ENCODE results near the gene ASCC3.

Gene ASCC3

DNA sequence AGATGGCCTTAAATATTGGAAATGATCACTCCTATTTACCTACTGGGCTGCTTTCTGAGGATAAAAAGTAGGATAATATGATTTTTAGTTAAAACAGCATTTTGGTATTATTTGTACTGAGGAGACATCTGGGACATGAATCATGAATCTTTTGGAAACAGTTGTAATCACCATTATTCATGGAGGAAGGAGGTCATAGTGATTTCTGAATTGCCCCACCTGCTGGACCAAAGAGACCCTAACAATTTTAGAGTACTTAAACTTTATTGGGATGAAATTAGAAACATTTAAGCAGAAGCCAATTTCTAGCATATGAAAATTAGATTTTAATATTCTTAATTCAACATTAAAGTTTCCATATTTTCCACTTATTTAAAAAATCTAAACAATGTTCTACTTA, 308.0 kb downstream of the ASCC3 start:
- no peak for DNase-seq

DNA sequence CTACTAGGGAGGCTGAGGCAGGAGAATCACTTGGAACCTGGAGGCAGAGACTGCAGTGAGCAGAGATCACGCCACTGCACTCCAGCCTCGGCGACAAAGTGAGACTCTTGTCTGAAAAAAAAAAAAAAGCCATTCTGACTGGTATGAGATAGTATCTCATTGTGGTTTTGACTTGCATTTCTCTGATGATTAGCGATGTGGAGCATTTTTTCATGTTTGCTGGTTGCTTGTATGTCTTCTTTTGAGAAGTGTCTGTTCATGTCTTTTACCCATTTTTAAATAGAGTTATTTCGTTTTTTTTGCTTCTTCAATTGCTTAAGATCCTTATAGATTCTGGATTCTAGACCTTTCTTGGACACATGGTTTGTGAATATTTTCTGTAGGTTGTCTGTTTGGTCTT, 312.9 kb downstream of the ASCC3 start:
- DNase-seq: no peak

DNA sequence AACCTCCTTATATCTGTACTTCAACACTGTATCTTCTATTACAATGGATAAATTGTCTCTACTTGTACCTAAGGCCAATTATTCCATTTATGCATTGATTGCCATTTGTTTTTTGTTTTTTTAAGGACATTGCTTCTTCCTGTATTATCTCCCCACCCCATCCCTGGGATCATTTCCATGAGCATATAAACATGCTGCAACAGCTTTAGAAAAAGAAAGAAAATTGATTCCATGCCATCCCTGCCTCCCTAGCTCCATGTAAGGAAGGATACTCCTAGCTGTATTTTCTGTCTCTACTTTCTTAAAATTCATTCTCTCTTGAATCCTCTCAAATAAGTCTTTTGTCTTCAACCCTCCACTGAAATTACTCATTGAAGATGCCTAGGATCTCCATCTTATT, 314.6 kb downstream of the ASCC3 start:
- DNase-seq: no peak

DNA sequence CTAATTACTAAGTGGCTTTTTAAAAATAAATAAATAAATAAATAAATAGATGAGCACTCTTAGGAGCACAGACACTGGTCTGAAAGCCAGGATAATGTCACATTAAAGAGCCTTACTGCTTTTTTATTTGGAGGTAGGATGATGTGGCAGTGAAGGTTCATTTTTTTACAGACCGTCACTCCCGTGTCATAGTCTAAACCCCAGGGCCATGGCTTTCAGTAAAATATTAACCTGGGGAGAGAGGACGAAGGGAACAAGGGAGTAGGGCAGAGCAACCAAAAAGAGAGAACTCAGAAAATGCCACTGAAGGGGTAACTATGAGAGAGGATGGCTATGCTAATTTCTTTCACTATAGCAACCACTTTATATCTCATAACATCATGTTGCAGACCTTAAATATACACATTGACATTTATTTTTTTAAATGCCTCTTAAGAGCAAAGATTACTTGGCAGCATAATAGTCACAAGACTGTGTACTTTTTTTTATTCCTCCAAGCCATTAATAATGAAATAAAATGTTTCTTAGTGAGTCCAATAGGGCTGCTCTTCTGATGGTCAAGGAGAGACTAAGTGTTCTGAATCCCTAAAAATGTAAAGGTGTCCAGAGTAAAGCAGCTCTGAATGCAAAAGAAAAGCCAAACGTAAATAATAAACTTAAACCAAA, 315.6 kb downstream of the ASCC3 start:
- no peak for DNase-seq

DNA sequence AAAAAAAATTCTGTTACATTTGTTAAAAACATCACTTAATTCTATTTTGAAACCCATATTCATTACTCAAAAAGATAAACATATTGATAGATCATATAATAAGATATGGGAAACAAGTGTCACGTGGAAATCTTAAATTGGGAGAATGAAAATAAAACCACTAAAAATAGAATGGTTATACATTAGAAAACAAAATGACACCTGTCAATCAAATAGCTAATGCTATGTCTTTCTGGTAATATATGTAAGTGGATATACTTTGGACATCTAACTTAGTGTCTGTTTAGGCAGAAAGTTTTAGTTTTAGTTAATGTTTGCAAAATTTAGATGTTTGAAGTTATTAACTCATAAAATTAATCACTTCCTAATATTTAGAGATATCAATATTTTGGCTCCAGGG, 321.3 kb downstream of the ASCC3 start:
- DNase-seq: no peak

DNA sequence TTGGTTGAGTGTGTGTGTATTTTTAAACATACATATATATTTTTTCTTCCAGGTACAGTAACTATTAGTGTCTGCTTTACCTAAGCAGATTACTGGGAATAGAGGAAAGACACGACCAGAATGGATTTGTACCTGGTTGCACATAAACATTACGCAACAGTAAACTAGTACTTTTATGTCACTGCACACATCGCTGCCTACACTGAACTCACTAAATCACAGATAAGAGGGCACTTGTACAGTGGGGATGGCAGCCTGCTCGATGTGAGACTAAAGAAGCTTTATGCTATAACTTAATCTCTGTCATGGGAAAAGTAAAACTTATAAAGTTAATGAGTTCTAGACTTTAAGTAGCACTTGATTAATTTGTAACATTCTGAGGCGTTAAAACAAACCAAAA, 326.9 kb downstream of the ASCC3 start:
- no peak for DNase-seq

DNA sequence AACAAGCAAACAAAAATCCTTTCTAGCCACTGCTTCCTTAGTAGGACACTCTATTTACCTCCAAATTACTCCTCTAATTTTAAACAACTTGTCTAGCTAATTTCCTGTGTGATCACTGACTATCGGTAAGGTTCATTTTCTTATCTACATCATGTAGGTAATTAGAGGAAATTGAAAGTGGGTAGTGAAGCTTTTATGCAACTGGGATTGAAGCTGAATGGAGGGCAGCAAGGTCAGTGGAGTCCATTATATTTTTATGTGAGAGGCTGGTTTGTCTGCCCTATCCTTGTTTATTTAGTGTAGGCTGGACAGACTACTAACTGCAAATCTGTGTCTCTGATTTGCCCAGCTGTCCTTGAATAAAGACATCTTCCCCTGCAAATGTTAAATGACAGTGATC, 327.9 kb downstream of the ASCC3 start:
- DNase-seq: no peak

DNA sequence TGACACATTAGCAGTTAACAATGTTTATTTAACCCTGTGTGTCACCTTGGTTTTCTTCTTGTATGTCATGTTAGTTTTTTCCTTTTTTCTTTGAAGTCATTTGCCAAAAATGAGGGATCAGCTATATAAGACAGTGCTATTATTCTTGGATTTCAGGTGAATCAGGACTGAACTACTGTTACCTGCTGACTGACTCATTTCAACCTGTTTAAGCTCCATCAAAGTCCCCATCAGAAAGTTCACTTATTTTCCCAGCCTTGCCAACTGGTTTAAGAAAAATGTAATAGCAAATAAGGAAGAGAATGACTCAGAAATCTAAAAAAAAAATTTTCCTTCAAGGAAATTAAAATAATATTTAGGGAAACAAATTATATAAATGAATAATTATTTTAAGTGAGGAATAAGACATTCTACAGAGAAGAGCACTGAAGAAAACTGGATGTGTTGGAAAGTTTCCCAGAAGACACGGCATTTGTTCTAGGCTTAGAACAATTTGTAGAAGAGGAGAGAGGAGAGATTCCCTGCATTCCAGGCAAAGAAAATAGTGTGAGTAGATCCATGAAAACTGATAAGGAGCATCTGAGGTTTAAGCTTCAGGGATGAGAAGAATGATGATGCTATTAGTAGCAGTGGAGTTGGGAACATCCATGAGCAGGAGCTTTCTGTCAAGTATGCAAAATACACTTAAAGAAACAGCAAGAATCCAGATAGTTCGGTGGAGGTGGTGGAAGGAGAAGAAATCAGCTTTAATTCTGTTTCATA, 331.5 kb downstream of the ASCC3 start:
- no peak for DNase-seq

DNA sequence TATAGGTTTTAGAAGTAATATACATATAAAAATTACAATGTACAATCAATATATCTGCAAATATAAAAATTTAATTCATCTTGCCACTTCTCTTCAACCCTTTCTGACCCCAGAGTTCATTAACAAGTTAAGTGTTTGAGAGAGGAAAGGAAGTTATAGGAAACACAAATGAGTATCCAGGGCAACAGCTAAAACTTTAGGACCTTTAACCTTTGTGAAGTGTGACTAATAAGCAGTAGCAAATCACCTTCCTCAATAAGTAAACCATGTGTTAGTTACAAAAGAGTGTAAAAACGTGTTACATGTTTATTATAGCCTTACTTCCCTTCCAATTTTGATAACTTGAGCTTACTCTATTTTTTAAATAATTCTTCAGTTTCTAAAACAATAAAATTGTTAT, 343.0 kb downstream of the ASCC3 start:
- no peak for DNase-seq

DNA sequence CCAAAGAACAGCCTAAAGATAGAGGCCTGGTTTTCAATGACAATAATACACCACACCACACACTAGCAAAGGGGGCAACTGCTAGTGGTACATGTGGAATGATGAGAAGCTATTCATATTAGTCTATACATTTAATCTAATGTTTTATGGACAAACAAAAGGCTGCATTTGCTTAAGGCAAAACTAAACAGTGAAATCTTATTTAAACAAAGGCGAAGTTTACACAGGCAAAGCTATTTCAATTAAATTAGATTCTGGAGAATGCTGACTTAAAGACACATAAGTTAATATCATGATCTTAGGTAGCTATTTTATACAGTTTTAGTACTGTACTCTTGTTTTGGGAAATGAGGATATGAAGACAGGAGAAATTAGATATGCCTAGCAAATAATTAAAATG, 362.5 kb downstream of the ASCC3 start:
- DNase-seq: no peak

DNA sequence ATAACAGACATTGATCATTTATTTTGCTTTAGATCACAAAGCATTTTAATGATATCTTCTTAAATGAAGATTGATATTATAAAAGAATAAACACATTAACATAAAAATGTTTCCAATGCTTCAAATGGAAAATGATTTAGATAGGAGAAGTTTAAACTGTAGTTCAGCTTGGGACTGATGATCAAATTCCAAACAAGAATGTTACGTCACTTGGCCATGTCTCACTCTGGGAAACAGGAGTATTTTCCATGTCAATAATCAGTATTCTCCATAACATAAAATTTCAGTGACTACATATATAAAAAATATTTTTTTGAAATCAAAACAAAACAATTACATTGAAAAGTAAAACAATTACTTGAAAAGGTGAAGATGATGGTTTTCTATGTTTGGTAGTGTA, 363.5 kb downstream of the ASCC3 start:
- no peak for DNase-seq

DNA sequence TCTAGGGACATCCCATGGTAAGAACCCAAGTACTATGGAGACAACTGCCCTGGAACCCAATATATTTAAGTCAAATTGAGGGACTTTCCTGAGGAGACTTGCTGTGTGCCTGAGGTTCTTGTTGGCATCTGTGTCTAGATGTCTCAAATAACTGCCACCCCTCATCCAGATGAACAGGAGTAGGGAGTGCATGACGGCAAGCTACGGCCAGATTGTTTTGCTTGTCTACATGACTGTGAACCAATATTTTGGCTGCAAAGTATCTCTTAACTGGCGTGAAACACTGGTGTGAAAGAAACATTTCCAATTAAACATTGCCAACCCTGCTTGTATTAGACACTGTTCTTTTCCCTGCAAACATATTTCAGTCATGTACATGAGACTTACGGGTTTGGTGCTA, 364.0 kb downstream of the ASCC3 start:
- no peak for DNase-seq

DNA sequence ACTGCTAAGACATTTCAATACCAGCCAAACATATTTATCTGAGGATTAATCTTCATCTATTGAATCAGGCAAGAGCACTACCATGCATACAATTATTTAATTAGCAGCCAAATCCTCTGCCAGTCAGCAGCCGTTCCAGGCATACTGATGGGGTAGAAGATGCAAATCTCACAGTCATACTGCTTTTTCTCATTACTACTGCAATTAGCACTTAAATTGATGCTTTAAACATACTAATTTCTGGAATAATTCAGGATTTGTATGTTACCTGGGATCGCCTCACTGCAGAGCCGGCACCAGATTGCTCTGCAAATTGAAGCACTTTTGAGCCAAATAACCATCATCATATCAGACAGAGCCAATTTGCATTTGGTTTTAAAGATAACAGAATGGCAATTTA, 366.5 kb downstream of the ASCC3 start:
- no peak for DNase-seq

DNA sequence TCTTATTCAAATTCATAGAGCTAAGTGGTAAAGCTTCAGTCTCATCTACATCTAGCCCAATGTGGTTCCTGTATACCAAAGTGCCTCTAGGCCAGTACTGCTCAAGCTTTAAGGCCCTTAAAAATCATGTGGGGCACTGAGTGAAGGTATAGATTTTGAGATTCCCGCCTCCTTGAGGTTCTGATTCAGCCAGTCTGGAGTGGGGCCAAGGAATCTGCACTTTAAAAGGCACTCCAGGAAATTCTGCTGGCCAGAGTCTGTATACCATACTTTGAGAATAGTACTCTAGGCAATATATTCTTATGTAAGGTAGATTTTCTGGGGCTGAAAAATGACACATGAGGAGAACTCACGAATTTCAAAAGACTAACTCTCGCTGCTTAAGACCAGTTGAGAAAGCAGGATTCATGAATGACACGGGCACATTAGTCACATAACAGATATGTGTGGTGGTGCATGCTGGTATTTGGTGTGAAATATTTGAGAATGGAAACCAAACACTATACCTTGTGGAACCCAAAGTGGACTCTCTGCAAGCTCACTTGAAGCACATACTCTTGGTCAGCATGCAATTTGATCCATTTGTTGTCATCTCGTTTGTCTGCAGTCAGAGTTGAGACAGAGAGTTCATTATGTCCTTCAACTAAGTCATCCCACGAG, 368.8 kb downstream of the ASCC3 start:
- DNase-seq: no peak

DNA sequence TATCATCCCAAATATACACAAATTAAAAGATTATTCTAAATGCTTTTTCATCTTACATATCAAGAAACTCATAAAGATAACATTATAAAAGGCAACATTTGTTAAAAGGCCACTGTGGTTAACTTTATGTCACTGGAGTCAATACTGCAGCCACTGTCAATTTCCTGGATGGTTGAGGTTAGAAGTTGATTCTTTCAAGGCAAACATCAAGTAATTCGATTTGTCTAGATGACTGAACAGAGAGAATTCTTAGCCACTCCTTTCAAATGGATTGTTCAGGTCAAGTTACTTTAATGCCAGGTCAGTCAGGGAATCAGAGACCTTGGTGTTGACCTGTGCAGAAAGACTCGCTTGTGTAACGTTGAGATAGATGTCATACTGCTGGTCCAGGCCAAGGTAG, 372.0 kb downstream of the ASCC3 start:
- no peak for DNase-seq

DNA sequence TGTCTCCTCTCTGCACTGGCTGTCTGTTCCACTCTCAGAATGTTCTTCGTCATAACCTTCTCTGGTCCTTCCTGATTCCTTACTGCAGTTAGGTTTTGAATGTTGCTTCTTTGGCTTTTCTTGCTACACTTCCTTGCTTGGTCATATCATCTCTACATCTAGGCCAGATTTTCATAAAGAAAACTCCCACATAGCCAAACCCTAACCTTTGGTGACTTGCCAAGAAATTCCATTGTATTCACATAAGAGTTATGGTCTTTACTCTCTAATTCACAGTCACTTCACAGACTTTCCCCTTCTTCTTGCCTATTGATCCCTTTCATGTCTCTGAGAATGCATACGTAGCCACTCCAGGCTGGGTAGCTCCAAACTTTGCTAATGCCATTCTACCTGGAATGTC, 374.5 kb downstream of the ASCC3 start:
- no peak for DNase-seq

DNA sequence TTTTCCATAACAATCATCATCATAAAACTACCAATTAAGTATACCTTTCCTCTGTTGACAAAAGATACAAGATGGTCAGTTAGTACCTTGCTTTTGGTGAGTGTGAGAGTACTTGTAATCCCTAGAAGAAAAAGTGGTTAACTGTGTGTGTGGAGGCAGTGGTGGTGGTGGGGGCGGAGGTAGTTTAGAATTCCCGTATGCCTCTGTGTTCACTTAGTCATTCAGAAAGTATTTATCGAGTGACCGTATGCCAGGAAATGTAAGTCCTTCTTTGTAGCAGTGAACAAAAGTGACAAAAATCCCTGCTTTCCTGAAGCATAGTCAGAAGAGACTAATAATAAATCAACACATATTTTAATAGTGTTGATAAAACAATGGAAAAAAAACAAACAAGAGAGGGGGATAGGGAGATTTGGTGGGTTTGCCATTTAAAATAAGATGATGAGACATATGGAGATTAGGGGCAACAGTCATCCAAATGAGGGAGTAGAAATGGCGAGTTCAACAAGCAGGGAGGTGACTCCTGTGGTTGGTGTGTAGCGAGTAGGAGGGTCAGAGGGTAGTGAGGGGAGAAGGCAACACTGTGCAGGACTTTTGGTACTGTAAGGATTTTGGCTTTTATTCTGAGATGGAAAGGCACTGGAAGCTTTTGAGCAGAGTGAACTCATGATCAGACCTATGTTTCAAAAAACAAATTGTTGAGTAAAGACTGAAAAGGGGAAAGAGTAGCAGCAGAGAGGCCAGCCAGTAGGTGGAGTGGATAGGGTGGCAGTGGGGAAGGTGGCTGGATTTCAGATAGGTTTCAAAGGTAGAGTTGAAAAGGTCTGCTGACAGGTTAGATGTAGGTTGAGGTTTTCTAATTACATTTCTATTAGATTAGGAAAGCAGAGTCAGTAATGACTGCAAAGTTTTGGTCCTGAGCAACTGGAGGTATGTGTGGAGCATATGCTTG, 376.1 kb downstream of the ASCC3 start:
- no peak for DNase-seq

DNA sequence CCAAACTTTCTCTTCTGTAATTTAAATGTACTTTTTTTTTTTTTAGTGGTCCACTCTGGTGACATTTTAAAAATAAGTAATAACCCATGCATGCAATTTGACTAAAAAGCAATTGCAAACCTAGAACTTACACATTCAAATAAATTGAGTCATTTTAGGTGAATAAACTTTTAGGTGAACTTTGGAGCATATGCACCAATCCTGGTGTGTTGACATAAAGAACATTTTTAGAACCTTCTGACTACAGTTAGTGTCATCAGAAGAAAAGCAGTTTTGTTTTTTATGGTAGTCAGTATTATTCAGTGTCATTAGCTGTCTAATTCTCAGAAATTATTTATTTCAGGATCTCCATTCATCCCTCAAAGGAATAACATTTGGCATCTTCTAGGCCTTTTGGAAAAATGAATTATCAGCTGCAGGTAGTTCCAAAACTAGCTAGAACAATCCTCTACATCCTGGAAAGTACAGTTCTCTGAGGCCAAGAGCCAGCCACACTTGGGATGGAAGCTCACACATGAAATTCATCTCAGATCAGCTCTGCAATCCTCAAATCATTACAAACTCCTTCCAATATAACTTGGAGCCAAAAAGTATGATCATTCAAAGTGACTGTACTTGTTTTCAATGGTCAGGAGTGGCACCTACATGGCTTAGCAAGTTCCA, 378.0 kb downstream of the ASCC3 start:
- no peak for DNase-seq

DNA sequence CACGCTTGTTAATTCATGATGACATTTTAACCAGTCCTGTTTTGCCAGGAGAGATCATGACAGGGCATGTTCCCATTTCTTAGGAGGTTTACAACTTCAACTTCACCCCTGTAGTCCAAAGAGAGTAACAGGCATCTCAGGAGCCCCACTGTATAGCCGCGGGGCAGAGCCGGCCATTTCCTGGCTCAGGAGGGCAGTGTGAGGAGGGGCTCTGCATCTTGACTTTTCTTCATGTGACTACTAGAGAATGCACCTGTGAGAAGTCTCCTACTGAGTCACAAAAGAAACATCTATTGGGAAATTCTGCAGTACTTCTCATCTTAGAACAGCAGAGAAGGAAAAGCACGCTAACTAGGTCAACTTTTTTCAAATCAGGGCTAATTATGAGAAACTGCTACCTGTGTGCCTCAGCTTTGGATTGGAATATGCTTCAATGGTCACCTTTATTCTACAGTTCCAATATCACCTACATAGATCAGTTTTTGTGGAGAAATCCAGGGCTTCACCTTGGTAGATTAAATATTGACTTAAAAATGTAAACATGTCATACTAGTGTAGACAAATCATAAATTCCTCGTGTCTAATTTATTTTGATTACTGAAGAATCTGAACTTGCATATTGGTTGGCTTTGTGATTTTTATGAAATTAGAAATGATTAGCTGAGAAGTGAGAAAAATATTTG, 387.8 kb downstream of the ASCC3 start:
- DNase-seq: no peak

DNA sequence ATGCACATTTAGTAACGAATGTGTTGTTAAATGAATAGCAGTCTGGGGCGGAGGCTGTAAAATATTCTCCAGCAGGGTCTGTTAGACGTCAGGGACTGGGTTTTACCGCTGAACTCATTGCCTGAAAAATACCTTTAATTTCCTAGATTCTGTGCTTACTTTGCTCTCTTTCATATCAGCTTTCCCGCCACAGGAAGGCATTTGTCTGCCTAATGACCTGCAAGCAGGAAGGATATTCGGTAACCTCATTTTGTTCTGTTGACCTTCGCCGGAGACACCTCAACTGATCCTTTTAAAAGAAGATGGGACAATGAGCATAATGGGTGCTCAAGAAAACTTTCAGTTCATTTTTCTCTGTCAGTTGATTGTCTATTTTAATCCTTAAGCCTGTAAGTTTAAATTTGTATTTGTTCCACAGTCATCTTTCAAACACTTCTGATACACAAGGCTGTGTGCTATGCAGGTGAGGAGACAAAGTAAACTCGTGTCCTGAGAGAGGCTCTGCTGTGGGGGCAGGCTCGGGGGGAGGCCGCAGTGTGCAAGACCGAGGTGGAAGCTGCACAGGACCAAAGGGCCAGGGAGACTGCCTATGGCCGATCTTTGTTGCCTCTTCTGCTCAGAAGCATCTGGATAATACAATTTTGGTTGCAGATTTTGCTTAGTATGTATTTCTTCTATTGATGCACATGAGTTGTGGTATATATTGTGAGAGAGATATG, 389.0 kb downstream of the ASCC3 start:
- no peak for DNase-seq

DNA sequence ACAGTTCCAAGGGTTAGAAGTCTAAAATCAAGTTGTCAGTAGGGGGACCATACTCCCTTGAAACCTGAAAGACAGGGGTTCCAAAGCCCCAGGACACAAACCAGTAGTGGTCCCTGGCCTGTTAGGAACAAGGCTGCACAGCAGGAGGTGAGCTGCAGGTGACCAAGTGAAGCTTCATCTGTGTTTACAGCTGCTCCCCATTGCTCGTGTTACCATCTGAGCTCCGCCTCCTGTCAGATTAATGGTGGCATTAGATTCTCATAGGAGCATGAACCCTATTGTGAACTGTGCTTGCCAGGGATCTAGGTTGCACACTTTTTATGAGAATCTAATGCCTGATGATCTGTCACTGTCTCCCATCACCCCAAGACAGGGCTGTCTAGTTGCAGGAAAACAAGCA, 391.1 kb downstream of the ASCC3 start:
- no peak for DNase-seq

Data from KG1 (cell line).